NT2/D1 (cell line): ENCODE measurements around the gene TMEM156.
A peak's percentile ranks its signal among the peaks of the same experiment; 100 is the strongest.

Source experiments
- DNase-seq: peaks from one replicate; pipeline ENCODE4 v3.0.0-alpha.2; 2011; ENCODE audit warnings: low read depth, low spot score
- H3K27me3 ChIP-seq: 2 replicates; pipeline ENCODE4 v1.6.0; 2011; ENCODE audit warnings: mild to moderate bottlenecking; ENCODE audit not compliant: insufficient read length, insufficient read depth
- H3K36me3 ChIP-seq: 2 replicates; pipeline ENCODE4 v1.6.1; 2011; ENCODE audit warnings: mild to moderate bottlenecking, low read length, mixed read lengths; ENCODE audit not compliant: insufficient read depth, insufficient read length
- H3K4me1 ChIP-seq: 2 replicates; pipeline ENCODE4 v1.5.1; 2011; ENCODE audit not compliant: insufficient read depth, insufficient read length
- H3K4me3 ChIP-seq: 2 replicates; pipeline ENCODE4 v1.5.1; 2011; ENCODE audit warnings: low read depth; ENCODE audit not compliant: insufficient read length
- H3K9ac ChIP-seq: 2 replicates; pipeline ENCODE4 v1.6.0; 2011; ENCODE audit warnings: low read depth; ENCODE audit not compliant: insufficient read length
- H3K9me3 ChIP-seq: 2 replicates; pipeline ENCODE4 v1.5.1; 2011; ENCODE audit warnings: mild to moderate bottlenecking, low read length; ENCODE audit not compliant: insufficient read depth
- SUZ12 ChIP-seq: IDR thresholded peaks from 2 replicates; pipeline ENCODE4 v1.6.1; 2011; ENCODE audit not compliant: insufficient read length, insufficient read depth; ENCODE audit errors: extremely low read depth
- YY1 ChIP-seq: IDR thresholded peaks from 2 replicates; pipeline ENCODE4 v1.6.1; 2011; ENCODE audit not compliant: insufficient read length, insufficient read depth
- ZNF274 ChIP-seq: IDR thresholded peaks from 2 replicates; pipeline ENCODE4 v1.6.1; 2011; ENCODE audit warnings: mild to moderate bottlenecking, low read depth, low read length

Gene TMEM156

DNA sequence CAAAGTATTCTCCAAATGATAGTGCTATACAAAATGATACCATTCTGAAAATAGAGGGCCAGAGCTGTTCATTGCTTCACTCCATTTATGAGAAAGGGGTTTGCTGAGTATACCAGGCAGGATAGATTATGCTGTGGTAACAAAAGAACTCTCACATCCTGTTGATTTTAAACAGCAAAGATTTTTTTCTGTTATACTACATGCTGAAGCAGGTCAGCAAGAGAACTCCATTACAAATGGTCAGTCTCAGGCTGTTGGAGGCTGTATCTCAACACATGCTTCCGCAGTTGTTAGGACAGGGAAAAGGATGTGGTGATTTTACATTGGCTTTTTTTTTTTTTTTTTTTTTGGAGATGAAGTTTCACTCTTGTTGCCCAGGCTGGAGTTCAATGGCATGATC lies 16.1 kb upstream of the TMEM156 start:
- TF ChIP-seq YY1 (no peak), ZNF274 (no peak), SUZ12 (no peak)
- Histone ChIP-seq H3K4me1 (no peaks in the 10 kb centered on the region), H3K27me3 (no peaks in the 10 kb centered on the region), H3K36me3 (no peaks in the 10 kb centered on the region), H3K4me3 (no peak overlapping the region), H3K9ac (no peak overlapping the region), H3K9me3 (no peaks in the 10 kb centered on the region)
- no peak for DNase-seq

DNA sequence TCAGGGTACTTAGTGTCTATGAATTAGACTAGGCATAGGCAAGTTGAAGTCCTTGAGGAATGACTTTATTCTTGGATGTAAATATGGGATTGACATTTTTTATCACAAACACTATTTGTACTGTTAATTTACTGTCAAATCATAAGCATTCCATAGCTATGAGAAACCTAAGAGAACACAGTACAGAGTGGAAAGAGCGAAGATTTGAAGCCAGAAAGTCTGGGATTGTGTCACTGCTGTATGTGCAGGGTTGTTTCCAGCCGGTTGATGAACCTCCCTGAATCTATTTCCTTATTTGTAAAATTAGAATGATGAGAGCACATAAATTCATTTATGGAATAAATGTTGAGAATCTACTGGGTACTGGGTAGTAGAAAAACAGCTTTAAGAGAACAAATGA lies 15.5 kb upstream of the TMEM156 start:
- no peaks in the 10 kb centered on the region for H3K9me3 ChIP-seq
- no peaks in the 10 kb centered on the region for H3K27me3 ChIP-seq
- no peak overlapping the region for H3K4me3 ChIP-seq
- H3K36me3 ChIP-seq: no peaks in the 10 kb centered on the region
- H3K4me1 ChIP-seq: no peaks in the 10 kb centered on the region
- no peak for DNase-seq
- no peak for TF ChIP-seq ZNF274
- no peak for TF ChIP-seq YY1
- no peak for TF ChIP-seq SUZ12
- H3K9ac ChIP-seq: no peak overlapping the region

DNA sequence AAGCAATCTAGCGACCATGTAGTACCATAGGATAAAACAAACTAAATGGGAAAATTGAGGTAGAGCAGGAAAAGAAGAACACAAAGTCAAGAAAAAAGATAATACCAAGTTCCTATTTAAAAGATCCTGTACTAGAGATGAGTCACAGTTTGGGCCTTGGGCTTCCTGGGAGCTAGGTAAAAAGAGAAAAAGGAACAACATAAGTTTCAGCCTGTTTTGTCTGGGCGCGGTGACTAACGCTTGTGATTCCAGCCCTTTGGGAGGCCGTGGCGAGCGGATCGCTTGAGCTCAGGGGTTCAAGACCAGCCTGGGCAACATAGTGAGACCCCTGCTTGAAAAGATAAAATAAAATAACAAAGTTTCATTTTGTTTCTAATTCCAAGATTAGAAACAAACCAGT lies 14.0 kb upstream of the TMEM156 start:
- no peak for DNase-seq
- H3K9ac ChIP-seq: no peak overlapping the region
- no peaks in the 10 kb centered on the region for H3K36me3 ChIP-seq
- H3K4me3 ChIP-seq: peak overlapping the region; percentile 3
- H3K9me3 ChIP-seq: no peaks in the 10 kb centered on the region
- H3K4me1 ChIP-seq: no peaks in the 10 kb centered on the region
- TF ChIP-seq ZNF274 (no peak), YY1 (no peak), SUZ12 (no peak)
- no peaks in the 10 kb centered on the region for H3K27me3 ChIP-seq

DNA sequence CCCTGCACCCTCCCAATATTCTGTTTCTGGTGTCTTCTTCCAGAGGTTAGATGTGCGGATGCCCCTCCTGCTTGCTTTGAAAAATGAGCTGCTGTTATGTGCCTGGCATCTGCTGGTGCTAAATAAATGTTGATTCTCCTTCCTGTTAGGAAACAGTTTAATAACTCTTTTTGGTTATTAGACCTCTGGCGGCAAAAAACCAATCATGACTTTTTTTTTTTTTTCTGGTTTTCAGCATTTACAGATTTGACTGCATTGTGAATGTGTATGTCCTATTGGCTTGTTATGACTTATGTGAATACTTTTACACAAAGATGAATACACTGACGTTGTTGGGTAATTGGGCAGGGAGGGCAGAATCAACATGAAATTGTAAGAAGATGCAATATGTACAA lies 13.6 kb upstream of the TMEM156 start:
- no peaks in the 10 kb centered on the region for H3K36me3 ChIP-seq
- TF ChIP-seq YY1: no peak
- no peak for TF ChIP-seq ZNF274
- TF ChIP-seq SUZ12: no peak
- H3K9ac ChIP-seq: no peak overlapping the region
- DNase-seq: no peak
- peak overlapping the region; percentile 53 for H3K4me3 ChIP-seq
- no peaks in the 10 kb centered on the region for H3K27me3 ChIP-seq
- H3K4me1 ChIP-seq: no peaks in the 10 kb centered on the region
- H3K9me3 ChIP-seq: no peaks in the 10 kb centered on the region

DNA sequence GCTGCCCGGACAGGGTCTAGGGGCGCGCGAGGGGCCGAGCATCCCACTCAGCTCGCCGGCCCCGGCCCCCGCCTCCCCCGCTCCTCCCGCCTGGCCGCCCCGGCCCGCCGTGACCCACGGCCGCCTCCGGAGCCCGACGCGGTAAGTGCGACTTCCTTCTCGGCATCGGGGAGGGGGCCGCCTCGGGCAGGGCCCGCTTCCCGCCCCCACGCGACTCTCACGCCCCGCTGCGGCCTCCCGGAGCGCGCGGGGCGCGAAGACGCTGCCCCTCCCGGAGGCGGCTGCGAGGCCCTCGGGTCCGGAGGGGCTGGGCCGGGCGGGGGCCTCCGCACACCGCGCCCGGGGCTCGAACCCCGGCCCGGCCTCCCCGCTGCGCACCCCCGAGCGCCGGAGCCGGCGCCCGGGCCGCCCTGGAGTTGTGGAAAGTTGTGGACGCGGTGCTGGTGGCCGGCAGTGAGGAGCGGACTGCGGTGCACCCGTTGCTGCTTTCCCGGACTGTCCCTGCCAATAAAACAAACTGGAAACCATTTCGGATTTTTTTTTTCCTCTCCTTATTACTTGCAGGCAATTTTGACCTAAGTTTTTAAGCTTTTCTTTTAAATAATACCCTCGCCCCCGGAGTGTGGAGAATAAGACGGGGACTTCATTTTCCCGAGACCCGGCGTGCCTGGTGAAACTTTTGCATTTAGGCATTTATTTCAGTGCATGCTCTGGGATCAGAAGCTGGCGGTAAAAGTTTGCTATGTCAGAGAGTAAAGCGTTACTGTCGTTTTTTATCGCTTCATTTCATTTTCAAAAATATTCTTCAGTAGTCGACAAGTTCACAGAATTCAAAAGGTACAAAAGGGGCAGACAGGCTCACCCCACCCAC lies 13.0 kb upstream of the TMEM156 start:
- DNase-seq: no peak
- Histone ChIP-seq H3K4me1 (no peaks in the 10 kb centered on the region), H3K4me3 (peak overlapping the region; percentile 53), H3K27me3 (no peaks in the 10 kb centered on the region), H3K36me3 (no peaks in the 10 kb centered on the region), H3K9ac (peak overlapping the region; percentile 67), H3K9me3 (no peaks in the 10 kb centered on the region)
- TF ChIP-seq ZNF274 (no peak), SUZ12 (no peak), YY1 (no peak)

DNA sequence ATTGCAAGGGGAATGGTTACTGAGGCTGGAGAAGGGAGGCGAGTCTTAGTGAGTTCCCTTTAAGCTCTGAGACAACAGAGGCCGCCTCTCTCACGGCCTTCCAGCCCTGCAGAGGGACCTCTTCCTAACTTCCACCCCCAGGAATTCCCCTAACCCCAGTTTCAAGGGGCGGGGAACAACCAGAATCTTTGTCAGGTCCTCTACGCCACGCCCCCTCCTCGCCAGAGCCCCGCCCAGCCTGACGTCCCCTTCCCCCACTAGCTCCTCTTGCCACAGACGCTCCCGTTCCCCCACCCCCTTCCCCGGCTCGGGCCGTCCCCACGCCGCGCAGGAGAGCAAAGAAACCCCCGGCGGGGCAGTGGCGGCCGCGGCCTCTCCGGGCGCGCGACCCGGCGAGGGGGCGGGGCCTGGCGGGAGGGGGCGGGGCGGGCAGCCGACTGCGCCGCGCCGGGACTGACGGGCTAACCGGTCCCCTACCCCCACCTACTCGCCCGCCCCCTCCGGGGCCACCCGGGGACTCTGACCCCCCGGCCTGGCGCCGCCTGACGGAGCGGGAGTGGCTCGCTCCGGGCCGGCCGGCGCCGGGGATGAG lies 12.3 kb upstream of the TMEM156 start:
- no peaks in the 10 kb centered on the region for H3K9me3 ChIP-seq
- peak; percentile 84 for DNase-seq
- H3K4me1 ChIP-seq: no peaks in the 10 kb centered on the region
- no peaks in the 10 kb centered on the region for H3K27me3 ChIP-seq
- TF ChIP-seq ZNF274 (no peak), SUZ12 (no peak), YY1 (no peak)
- no peaks in the 10 kb centered on the region for H3K36me3 ChIP-seq
- H3K9ac ChIP-seq: peak overlapping the region; percentile 42
- peak overlapping the region; percentile 53 for H3K4me3 ChIP-seq

DNA sequence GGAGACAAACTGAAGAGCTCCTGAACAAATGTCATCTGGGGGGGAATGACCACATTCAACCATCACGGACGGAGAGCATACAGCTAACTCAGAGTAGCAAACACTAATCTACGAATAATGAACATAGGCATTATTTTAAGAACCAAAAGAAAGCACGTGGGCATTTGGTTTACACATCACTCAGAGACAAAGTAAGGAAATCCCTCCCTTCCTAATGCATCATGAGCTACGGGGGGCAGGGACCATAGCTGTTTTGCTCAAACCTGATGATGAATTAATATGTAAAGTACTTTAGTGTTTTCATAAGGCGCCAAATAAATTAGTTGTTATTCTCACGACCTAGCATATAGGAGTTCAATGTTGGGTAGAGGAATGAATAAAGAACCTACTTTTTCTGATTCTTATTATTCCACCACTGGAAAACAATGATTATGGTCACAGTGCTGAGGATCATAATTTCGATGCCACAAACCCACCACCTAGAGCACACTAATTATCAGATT lies 11.7 kb upstream of the TMEM156 start:
- Histone ChIP-seq H3K4me1 (no peaks in the 10 kb centered on the region), H3K27me3 (no peaks in the 10 kb centered on the region), H3K9me3 (no peaks in the 10 kb centered on the region), H3K4me3 (peak overlapping the region; percentile 34), H3K9ac (peak overlapping the region; percentile 42), H3K36me3 (no peaks in the 10 kb centered on the region)
- DNase-seq: no peak
- TF ChIP-seq ZNF274 (no peak), YY1 (no peak), SUZ12 (no peak)
